Esophagus squamous epithelium (tissue), 5 donors: ENCODE data around the gene B3GNT3. TPM values are rescaled to one million over a fixed set of nuclear protein-coding genes. Genes with fewer than 3 reads are reported as not detected.
A peak's percentile ranks its signal among the peaks of the same experiment; 100 is the strongest.

Experiments used
- DNase-seq: peaks from one replicate; lab custom pipeline; 2025; lab: John Stamatoyannopoulos, UW
- H3K27ac ChIP-seq, 4 donors: fragments of 200-600 bp; sonication (generic); one replicate each; pipeline ENCODE4 v1.5.1; 2016 to 2019; ENCODE audit warnings: mild to moderate bottlenecking in 1 of 4
- H3K27me3 ChIP-seq, 4 donors: fragments of 200-600 bp; sonication (generic); 1 replicate in 3 of 4; 2 replicates in 1 of 4; pipeline versions ENCODE4 v1.5.1 to v1.6.0; 2017 to 2021; ENCODE audit warnings: antibody characterized with exemption in 1 of 4
- H3K36me3 ChIP-seq, 3 donors: fragments of 200-600 bp; sonication (generic); one replicate each; pipeline ENCODE4 v1.5.1; 2016 to 2019
- H3K4me1 ChIP-seq, 3 donors: fragments of 200-600 bp; sonication (generic); one replicate each; pipeline ENCODE4 v1.5.1; 2017 to 2019
- H3K4me3 ChIP-seq, 4 donors: fragments of 200-600 bp; sonication (generic); 1 replicate in 3 of 4; 2 replicates in 1 of 4; pipeline ENCODE4 v1.5.1; 2016 to 2019; ENCODE audit warnings: mild to moderate bottlenecking in 2 of 4, moderate library complexity in 1 of 4
- H3K9me3 ChIP-seq, 3 donors: fragments of 200-600 bp; sonication (generic); one replicate each; pipeline ENCODE4 v1.5.1; 2016 to 2019
- CTCF ChIP-seq, 6 experiments: fragments of 450-650 bp in 4 of 6; fragments of 200-600 bp in 2 of 6; sonication (generic) in 2 of 6; IDR thresholded peaks; one replicate each; pipeline ENCODE4 v1.5.1; 2016 to 2019; ENCODE audit warnings: antibody characterized with exemption in 6 of 6, mild to moderate bottlenecking in 4 of 6, moderate library complexity in 4 of 6
- WGBS, 2 donors: methylation state at CpG; one replicate each; pipeline ENCODE4 v1.1.5; 2018; 5-methylcytosine and 5-hydroxymethylcytosine counted together
- intact Hi-C: fragments of 100-400 bp; cut with DNase I; formaldehyde crosslinking; loops from one replicate; pipeline ENCODE4 v1.15.0; 2022
- small RNA-seq, 4 donors: library from RNA; depleted of rRNA; stranded (forward); fragments of <200 nt; gene quantifications; one replicate each; pipeline ENCODE3, GENCODE V24; 2016
- total RNA-seq, 4 donors: library from RNA; depleted of rRNA; stranded (reverse); fragments of >200 nt; gene quantifications; one replicate each; pipeline ENCODE4 v1.1.0, GENCODE V29; 2016
- donor health status: DM: yes; HTN: yes; CAD: no.

The B3GNT3 gene
- total RNA-seq, 4 donors from 2014 or later, result 11.6 to 23.5 (median 21.2) TPM

GRCh38 chr19:17862711-17863519 is 68.0 kb downstream of the B3GNT3 start:
- H3K27me3 ChIP-seq, result no peaks in the 10 kb centered on the region
- peaks cover 25 to 52% (median 33%) of the 10 kb centered on the region in 3 donors for H3K36me3 ChIP-seq
- TF ChIP-seq CTCF (IDR thresholded peaks at IDR 0.05), result no peak
- intact Hi-C loops, result no loop called here
- peaks cover 26 to 60% (median 50%) of the 10 kb centered on the region in 3 donors for H3K4me1 ChIP-seq
- no peak for DNase-seq
- H3K4me3 ChIP-seq, result no peak overlapping the region
- peak overlapping the region; percentile 44 to 61 (median 58) for H3K27ac ChIP-seq
- 46 to 65% methylated on average over 10 to 13 of the region's 31 CpGs for WGBS, 2 donors
- H3K9me3 ChIP-seq, result no peaks in the 10 kb centered on the region

Small RNA genes lying within 50 kb of the gene (small RNA-seq; reads per million reads assigned to genes)
- gene SNORA68, result 0 reads per million in 4 donors

Other genes starting within 250 kb of the B3GNT3 start
- gene COLGALT1, start 239.5 kb upstream of the B3GNT3 start, total RNA-seq, result 10 to 100 TPM; 23.1 to 51.9 (median 35.6) TPM
- under 1 TPM in 2 of 4 donors, not detected in 2; 0.06 to 0.22 TPM for gene UNC13A, start 106.8 kb upstream of the B3GNT3 start, total RNA-seq
- gene MAP1S, start 75.7 kb upstream of the B3GNT3 start, total RNA-seq, result 10 to 100 TPM in 3 of 4 donors, 1 to 10 TPM in 1; 4.8 to 16.3 (median 11.4) TPM
- 1 to 10 TPM in 3 of 4 donors, under 1 TPM in 1; 0.76 to 3.5 (median 2.6) TPM for gene FCHO1, start 43.7 kb upstream of the B3GNT3 start, total RNA-seq
- gene INSL3, start 26.4 kb downstream of the B3GNT3 start, total RNA-seq, result not detected
- gene JAK3, start 52.8 kb downstream of the B3GNT3 start, total RNA-seq, result 1 to 10 TPM in 3 of 4 donors, under 1 TPM in 1; 0.87 to 6.5 (median 4.6) TPM
- gene RPL18A, start 64.8 kb downstream of the B3GNT3 start, total RNA-seq, result 1,000 to 10,000 TPM; 1,080 to 2,192 (median 1,622) TPM
- under 1 TPM in 2 of 4 donors, not detected in 2; 0.18 to 0.19 TPM for gene SLC5A5, start 76.8 kb downstream of the B3GNT3 start, total RNA-seq
- gene CCDC124, start 137.9 kb downstream of the B3GNT3 start, total RNA-seq, result 10 to 100 TPM; 50.2 to 80.6 (median 54.5) TPM
- 1 to 10 TPM in 1 of 4 donors, under 1 TPM in 1, not detected in 2; 0.22 to 3.1 TPM for gene KCNN1, start 172.0 kb downstream of the B3GNT3 start, total RNA-seq
- 10 to 100 TPM; 12.4 to 37.2 (median 15.4) TPM for gene ARRDC2, start 213.0 kb downstream of the B3GNT3 start, total RNA-seq